ENCODE results near the gene HS3ST3B1. TPM values are rescaled to one million over a fixed set of nuclear protein-coding genes. Genes with fewer than 3 reads are reported as not detected.

Gene HS3ST3B1
- total RNA-seq, 4 donors from 2014 or later = 2.5 to 5.5 (median 3.3) TPM

DNA sequence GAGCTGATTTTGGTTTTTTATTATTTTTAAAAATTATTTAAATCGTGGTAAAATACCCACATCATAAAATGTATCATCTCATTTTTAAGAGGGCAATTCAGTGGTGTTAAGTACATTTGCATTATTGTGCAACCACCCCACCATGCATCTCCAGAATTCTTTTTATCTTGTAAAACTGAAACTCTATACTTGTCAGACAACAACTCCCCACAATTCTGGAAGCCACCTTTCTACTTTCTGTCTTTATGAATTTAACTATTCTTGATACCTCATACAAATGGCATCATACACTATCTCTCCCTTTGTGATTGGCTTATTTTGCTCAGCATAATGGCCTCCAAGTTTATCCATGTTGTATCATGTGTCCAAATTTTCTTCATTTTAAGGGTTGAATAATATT is 97.9 kb downstream of the HS3ST3B1 start:
- intact Hi-C loops (cut with DNase I) = no loop called here

More for the DNA sequence above, 97.9 kb downstream of the HS3ST3B1 start:
- Histone ChIP-seq H3K36me3 (no peaks in the 10 kb centered on the region), H3K27me3 (no peaks in the 10 kb centered on the region), H3K4me1 (no peaks in the 10 kb centered on the region), H3K4me3 (no peak overlapping the region), H3K9me3 (peaks cover 0 to 10% (median 5%) of the 10 kb centered on the region in 4 donors), H3K27ac (replicated peaks in 1 of 4) (no peak overlapping the region)
- WGBS = 76% methylated on average over 1 of the region's 1 CpG
- DNase-seq (ENCODE audit: extremely low spot score) = no peak
- TF ChIP-seq CTCF (IDR thresholded peaks at IDR 0.05) (no peak), EP300 (IDR thresholded peaks at IDR 0.05) (no peak)

Other genes starting within 250 kb of the HS3ST3B1 start
- 10 to 100 TPM; 20.3 to 27.2 (median 22.0) TPM for gene COX10, start 231.6 kb upstream of the HS3ST3B1 start, total RNA-seq
- not detected for gene CDRT15, start 64.2 kb upstream of the HS3ST3B1 start, total RNA-seq

Data from esophagus muscularis mucosa (tissue), 4 donors.